Body of pancreas (tissue), 4 donors: ENCODE measurements around the gene NBR1. TPM values are rescaled to one million over a fixed set of nuclear protein-coding genes. Genes with fewer than 3 reads are reported as not detected.
"Not testable (repeated sequence)": the region's sequence is repeated elsewhere in the genome, so short reads cannot be mapped to it uniquely, and the experiment has no call there.

Experiments
- ATAC-seq: fragments of 150-250 bp; one replicate; pipeline ENCODE4 v1.9.1; 2016
- DNase-seq, 4 donors: peaks; one replicate each; pipeline ENCODE4 v3.0.0-alpha.2; 2019
- H3K27ac ChIP-seq, 4 donors: fragments of 200-600 bp; sonication (generic); 1 replicate in 3 of 4; 2 replicates in 1 of 4; pipeline versions ENCODE4 v1.5.1 to v1.6.1; 2016 to 2019; ENCODE audit warnings: mild to moderate bottlenecking in 1 of 4, mixed read lengths in 1 of 4, moderate library complexity in 1 of 4
- H3K27me3 ChIP-seq, 2 donors: fragments of 200-600 bp; sonication (generic); one replicate each; pipeline ENCODE4 v1.6.0; 2016; ENCODE audit warnings: mild to moderate bottlenecking in 1 of 2
- H3K36me3 ChIP-seq, 2 donors: fragments of 200-600 bp; sonication (generic); replicated peaks in 1 of 2; 2 replicates each; pipeline ENCODE4 v1.5.1; 2016; ENCODE audit warnings: low read depth in 2 of 2; ENCODE audit not compliant: insufficient read depth in 1 of 2
- H3K4me1 ChIP-seq: fragments of 200-600 bp; sonication (generic); one replicate; pipeline ENCODE4 v1.6.0; 2016
- H3K4me3 ChIP-seq, 2 donors: fragments of 200-600 bp; sonication (generic); 1 replicate in 1 of 2; 2 replicates in 1 of 2; pipeline ENCODE4 v1.5.1; 2016 to 2019
- H3K9me3 ChIP-seq, 3 donors: fragments of 200-600 bp; sonication (generic); 1 replicate in 2 of 3; 2 replicates in 1 of 3; pipeline ENCODE4 v1.5.1; 2016
- POLR2A ChIP-seq, 3 donors: fragments of 450-650 bp; IDR thresholded peaks; one replicate each; pipeline ENCODE4 v1.6.1; 2016; ENCODE audit warnings: antibody characterized with exemption in 3 of 3, mild to moderate bottlenecking in 2 of 3
- WGBS, 2 donors: methylation state at CpG; one replicate each; pipeline ENCODE4 v1.1.5; 2017; 5-methylcytosine and 5-hydroxymethylcytosine counted together
- intact Hi-C: fragments of 100-400 bp; cut with DNase I; formaldehyde crosslinking; loops from one replicate; pipeline ENCODE4 v1.15.1; 2023
- total RNA-seq, 2 donors: library from RNA; depleted of rRNA; stranded (reverse); fragments of >200 nt; gene quantifications; one replicate each; pipeline ENCODE4 v1.1.0, GENCODE V29; 2016
- TF ChIP-seq, protein P1 (sequence below), 7 experiments: fragments of 450-650 bp in 4 of 7; fragments of 200-600 bp in 3 of 7; sonication (generic) in 3 of 7; IDR thresholded peaks; one replicate each; pipeline ENCODE4 v1.5.1; 2016 to 2019; ENCODE audit warnings: antibody characterized with exemption in 7 of 7

Gene NBR1
- total RNA-seq, 2 donors from 2014 or later, result 16.2 to 41.0 TPM

DNA sequence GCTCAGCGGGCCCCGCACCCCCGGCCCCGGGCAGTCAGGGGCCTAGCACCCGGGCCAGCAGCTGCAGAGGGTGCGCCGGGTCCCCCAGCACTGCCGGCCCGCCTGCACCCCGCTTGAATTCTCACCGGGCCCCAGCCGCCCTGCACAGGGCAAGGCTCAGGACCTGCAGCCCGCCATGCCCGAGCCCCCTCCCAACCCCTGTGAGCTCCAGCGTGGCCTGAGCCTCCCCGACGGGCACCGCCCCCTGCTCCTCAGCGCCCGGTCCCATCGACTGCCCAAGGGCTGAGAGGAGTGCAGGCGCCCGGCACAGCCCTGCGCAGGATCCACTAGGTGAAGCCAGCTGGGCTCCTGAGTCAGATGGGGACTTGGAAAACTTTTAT lies 44.1 kb upstream of the NBR1 start:
- Histone ChIP-seq H3K27ac (peak overlapping the region in 1 of 4 donors; percentile 87), H3K9me3 (no peaks in the 10 kb centered on the region), H3K4me1 (peaks cover 46% of the 10 kb centered on the region), H3K27me3 (no peaks in the 10 kb centered on the region), H3K36me3 (no peaks in the 10 kb centered on the region), H3K4me3 (no peak overlapping the region)
- intact Hi-C loops, result loop anchor here (5.0 kb wide), 1 partner anchor 40 kb away; no protein-coding TSS in a partner anchor
- WGBS, 2 donors, result 95% methylated on average over 19 of the region's 24 CpGs; no CpG with 5 or more reads in 1 of the 2 donors
- TF ChIP-seq POLR2A (IDR thresholded peaks at IDR 0.05), result no peak
- TF ChIP-seq, protein P1, sequence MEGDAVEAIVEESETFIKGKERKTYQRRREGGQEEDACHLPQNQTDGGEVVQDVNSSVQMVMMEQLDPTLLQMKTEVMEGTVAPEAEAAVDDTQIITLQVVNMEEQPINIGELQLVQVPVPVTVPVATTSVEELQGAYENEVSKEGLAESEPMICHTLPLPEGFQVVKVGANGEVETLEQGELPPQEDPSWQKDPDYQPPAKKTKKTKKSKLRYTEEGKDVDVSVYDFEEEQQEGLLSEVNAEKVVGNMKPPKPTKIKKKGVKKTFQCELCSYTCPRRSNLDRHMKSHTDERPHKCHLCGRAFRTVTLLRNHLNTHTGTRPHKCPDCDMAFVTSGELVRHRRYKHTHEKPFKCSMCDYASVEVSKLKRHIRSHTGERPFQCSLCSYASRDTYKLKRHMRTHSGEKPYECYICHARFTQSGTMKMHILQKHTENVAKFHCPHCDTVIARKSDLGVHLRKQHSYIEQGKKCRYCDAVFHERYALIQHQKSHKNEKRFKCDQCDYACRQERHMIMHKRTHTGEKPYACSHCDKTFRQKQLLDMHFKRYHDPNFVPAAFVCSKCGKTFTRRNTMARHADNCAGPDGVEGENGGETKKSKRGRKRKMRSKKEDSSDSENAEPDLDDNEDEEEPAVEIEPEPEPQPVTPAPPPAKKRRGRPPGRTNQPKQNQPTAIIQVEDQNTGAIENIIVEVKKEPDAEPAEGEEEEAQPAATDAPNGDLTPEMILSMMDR (IDR thresholded peaks at IDR 0.05), result no peak
- no peak for ATAC-seq
- DNase-seq, result no peak

DNA sequence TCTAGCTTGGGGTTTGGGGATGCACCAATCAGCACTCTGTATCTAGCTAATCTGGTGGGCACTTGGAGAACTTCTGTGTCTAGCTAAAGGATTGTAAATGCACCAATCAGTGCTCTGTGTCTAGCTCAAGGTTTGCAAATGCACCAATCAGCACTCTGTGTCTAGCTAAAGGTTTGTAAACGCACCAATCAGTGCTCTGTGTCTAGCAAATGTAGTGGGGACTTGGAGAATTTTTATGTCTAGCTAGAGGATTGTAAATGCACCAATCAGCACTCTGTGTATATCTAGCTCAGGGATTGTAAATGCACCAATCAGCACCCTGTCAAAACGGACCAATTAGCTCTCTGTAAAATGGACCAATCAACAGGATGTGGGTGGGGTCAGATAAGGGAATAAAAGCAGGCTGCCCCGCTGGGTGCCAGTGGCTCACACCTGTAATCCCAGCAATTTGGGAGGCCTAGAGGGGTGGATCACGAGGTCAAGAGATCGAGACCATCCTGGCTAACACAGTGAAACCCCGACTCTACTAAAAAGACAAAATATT lies 43.6 kb upstream of the NBR1 start:
- 88 to 90% methylated on average over 6 of the region's 6 CpGs for WGBS, 2 donors
- H3K27ac ChIP-seq, result peak overlapping the region in 1 of 4 donors; percentile 87
- DNase-seq, H3K27me3 ChIP-seq, H3K36me3 ChIP-seq, H3K9me3 ChIP-seq, H3K4me3 ChIP-seq, ATAC-seq: not testable (repeated sequence)
- peaks cover 46% of the 10 kb centered on the region for H3K4me1 ChIP-seq
- intact Hi-C loops, result loop anchor here (5.0 kb wide), 1 partner anchor 40 kb away; no protein-coding TSS in a partner anchor

DNA sequence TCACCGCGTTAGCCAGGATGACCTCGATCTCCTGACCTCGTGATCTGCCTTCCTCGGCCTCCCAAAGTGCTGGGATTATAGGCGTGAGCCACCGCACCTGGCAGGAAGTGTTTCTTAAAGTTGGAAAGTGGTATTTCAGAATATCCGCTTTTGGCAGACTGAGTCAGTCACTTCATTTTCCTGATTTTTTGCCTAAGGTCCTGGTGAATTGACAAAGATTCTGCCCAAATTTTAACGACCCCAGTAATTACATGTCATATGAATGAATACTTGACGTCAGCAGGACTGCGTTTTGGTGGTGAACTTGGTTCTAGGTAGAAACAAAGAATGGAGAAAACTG lies 41.4 kb upstream of the NBR1 start:
- TF ChIP-seq POLR2A (IDR thresholded peaks at IDR 0.05), result no peak
- TF ChIP-seq, protein P1 (IDR thresholded peaks at IDR 0.05), result no peak
- intact Hi-C loops, result loop anchor here (5.0 to 10.0 kb wide), 2 partner anchors 38 to 105 kb away; partner anchors contain the start of genes RND2 and VAT1
- WGBS, 2 donors, result 13 to 17% methylated on average over 10 to 11 of the region's 11 CpGs
- Histone ChIP-seq H3K4me3 (no peak overlapping the region), H3K27me3 (no peaks in the 10 kb centered on the region), H3K9me3 (no peaks in the 10 kb centered on the region), H3K4me1 (peaks cover 42% of the 10 kb centered on the region), H3K27ac (peak overlapping the region; percentile 68 to 88 (median 80)), H3K36me3 (peaks cover 0 to 3% of the 10 kb centered on the region in 2 donors)
- DNase-seq (no peak), ATAC-seq (no peak)

DNA sequence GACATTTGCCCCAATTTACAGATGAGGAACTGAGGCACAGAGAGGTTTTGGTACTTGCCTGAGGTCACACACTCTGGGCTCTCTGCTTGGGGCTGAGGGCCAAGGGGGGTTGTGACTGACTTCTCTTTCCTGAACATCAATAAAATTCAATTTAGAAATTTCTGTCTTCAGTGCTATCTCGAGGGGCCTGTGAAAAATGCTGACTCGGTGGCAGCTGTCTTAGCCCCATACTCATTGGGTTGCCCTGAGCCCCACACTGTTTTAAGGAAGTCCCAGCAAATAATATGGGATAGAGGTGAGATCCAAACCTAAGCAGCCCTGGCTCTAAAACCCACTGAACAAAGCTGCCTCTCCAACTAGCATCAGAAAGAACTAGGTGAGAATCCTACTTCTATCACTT lies 38.9 kb upstream of the NBR1 start:
- H3K27ac ChIP-seq, result no peak overlapping the region
- no peak for DNase-seq
- no peak overlapping the region for H3K4me3 ChIP-seq
- ATAC-seq, result no peak
- no peaks in the 10 kb centered on the region for H3K9me3 ChIP-seq
- 85 to 90% methylated on average over 2 of the region's 2 CpGs for WGBS, 2 donors
- H3K27me3 ChIP-seq, result no peaks in the 10 kb centered on the region
- TF ChIP-seq POLR2A (IDR thresholded peaks at IDR 0.05), result no peak
- TF ChIP-seq, protein P1 (IDR thresholded peaks at IDR 0.05), result no peak
- H3K36me3 ChIP-seq, result peaks cover 0 to 3% of the 10 kb centered on the region in 2 donors
- intact Hi-C loops, result loop anchor here (10.0 kb wide), 1 partner anchor 107 kb away; the partner anchor contains the start of genes RND2 and VAT1
- H3K4me1 ChIP-seq, result peaks cover 27% of the 10 kb centered on the region

DNA sequence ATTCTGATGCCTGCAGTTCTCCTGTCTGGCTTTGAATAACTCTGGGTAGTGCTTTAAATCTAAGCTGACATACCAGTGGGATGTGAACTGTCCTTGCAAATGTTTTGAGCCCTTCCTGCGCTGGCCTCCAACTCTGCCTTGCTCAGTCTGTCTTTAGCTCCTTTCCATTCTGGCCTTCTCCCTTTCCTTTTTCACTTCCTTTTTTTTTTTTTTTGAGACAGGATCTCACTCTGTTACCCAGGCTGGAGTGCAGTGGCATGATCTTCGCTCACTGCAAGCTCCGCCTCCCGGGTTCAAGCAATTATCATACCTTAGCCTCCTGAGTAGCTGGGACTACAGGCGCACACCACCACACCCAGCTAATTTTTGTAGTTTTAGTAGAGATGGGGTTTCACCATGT lies 37.6 kb upstream of the NBR1 start:
- not testable (repeated sequence) for H3K27me3 ChIP-seq, H3K4me3 ChIP-seq, H3K36me3 ChIP-seq, H3K27ac ChIP-seq, DNase-seq, ATAC-seq, H3K9me3 ChIP-seq
- intact Hi-C loops, result loop anchor here (10.0 kb wide), 1 partner anchor 109 kb away; the partner anchor contains the start of genes RND2 and VAT1
- WGBS, 2 donors, result 89 to 93% methylated on average over 5 of the region's 5 CpGs
- peaks cover 18% of the 10 kb centered on the region for H3K4me1 ChIP-seq
